Measurements from ENCODE around the gene LHX6.

- TF ChIP-seq EZH2phosphoT487 (IDR thresholded peaks at IDR 0.05; ENCODE audit: insufficient read depth, low read depth) (no peak), EZH2 (IDR thresholded peaks at IDR 0.05; ENCODE audit: insufficient read depth, poor library complexity, severe bottlenecking) (no peak)
Observed at GRCh38 chr9:122225312-122226141, 3.2 kb downstream of the LHX6 start.
